ENCODE data around the gene RECQL5. TPM values are rescaled to one million over a fixed set of nuclear protein-coding genes. Genes with fewer than 3 reads are reported as not detected.

Gene RECQL5
- total and polyA plus RNA-seq, 2 of the 8 experiments (the other 6 are each of a cell fraction or from before 2014, with no cell fraction given) = 15.1 to 41.1 TPM

GRCh38 chr17:75630071-75630917 is 36.7 kb downstream of the RECQL5 start:
- Histone ChIP-seq H4K8ac (ENCODE audit: extremely low read depth, insufficient read depth, low read length) (no peak overlapping the region; the same call in 1 of the 2 replicates), H2BK15ac (ENCODE audit: low read length) (no peak overlapping the region), H3K23me2 (ENCODE audit: low read depth, low read length) (no peaks in the 10 kb centered on the region), H3K4me2 (ENCODE audit: insufficient read depth in 1 of 2, low read depth in 2 of 2, low read length in 2 of 2) (no peak overlapping the region), H3K9ac (replicated peaks in 1 of 4; ENCODE audit: extremely low read depth in 1 of 4, low read depth in 3 of 4, low read length in 3 of 4) (no peak overlapping the region), H3K18ac (ENCODE audit: extremely low read depth, low read length) (no peak overlapping the region), H2AFZ (ENCODE audit: low read length) (no peak overlapping the region), H3K4ac (replicated peaks; ENCODE audit: insufficient read length, low read depth, low read length) (no peak overlapping the region), H3K23ac (ENCODE audit: insufficient read length) (no peak overlapping the region), H3K36me3 (ENCODE audit: control insufficient read depth in 2 of 4, insufficient read depth in 4 of 4, low read length in 3 of 4) (peaks cover 0 to 3% (median under 1%) of the 10 kb centered on the region in 4 experiments; a peak in 1 of 8 replicates), H4K5ac (ENCODE audit: insufficient read length, low read depth, low read length) (no peak overlapping the region), H2AK5ac (ENCODE audit: low read depth, low read length) (no peak overlapping the region), H3K27me3 (replicated peaks in 1 of 4; ENCODE audit: control insufficient read depth in 3 of 4, extremely low read depth in 1 of 4, insufficient read depth in 3 of 4, low read length in 3 of 4) (no peaks in the 10 kb centered on the region), H3K14ac (ENCODE audit: insufficient read length) (no peak overlapping the region), H2BK12ac (ENCODE audit: low read depth, low read length) (no peak overlapping the region), H4K91ac (replicated peaks; ENCODE audit: insufficient read length, low read length) (no peak overlapping the region), H3K4me3 (ENCODE audit: extremely low read depth in 1 of 4, insufficient read depth in 2 of 4, low read depth in 3 of 4, low read length in 4 of 4) (no peak overlapping the region), H3K4me1 (replicated peaks in 1 of 4; ENCODE audit: control insufficient read depth in 3 of 4, insufficient read depth in 4 of 4, low read length in 3 of 4) (peaks cover 0 to 16% (median 11%) of the 10 kb centered on the region in 4 experiments; a peak in 5 of 7 replicates), H2BK20ac (ENCODE audit: low read length) (no peak overlapping the region), H3K56ac (replicated peaks; ENCODE audit: insufficient read length, low read depth, low read length) (no peak overlapping the region), H2BK120ac (replicated peaks; ENCODE audit: low read depth, low read length) (no peak overlapping the region), H4K20me1 (replicated peaks in 1 of 2; ENCODE audit: control insufficient read depth in 1 of 2, insufficient read depth in 2 of 2, low read length in 2 of 2) (peaks cover 5 to 16% of the 10 kb centered on the region in 2 experiments), H3K9me3 (ENCODE audit: insufficient read depth in 2 of 2, low read depth in 1 of 2, low read length in 1 of 2) (no peaks in the 10 kb centered on the region), H3K27ac (ENCODE audit: low read depth, low read length) (no peak overlapping the region; the same call in 1 of the 2 replicates), H3K79me2 (ENCODE audit: control insufficient read depth in 1 of 2, insufficient read depth in 2 of 2, low read length in 2 of 2) (no peaks in the 10 kb centered on the region), H3K79me1 (ENCODE audit: low read depth, low read length) (no peaks in the 10 kb centered on the region), H2BK5ac (ENCODE audit: low read depth, low read length) (no peak overlapping the region)
- DNase-seq (ENCODE audit: low read depth in 1 of 2, low spot score in 2 of 2) = no peak
- no peak for FAIRE-seq
- POLR2A ChIA-PET (ENCODE audit: partially characterized antibody) = interaction anchor here (0.6 to 1.4 kb wide), 6 partner anchors 10 to 150 kb away, joined by 3 to 5 read pairs (median 4); partner anchors contain the start of gene RECQL5
- 90% methylated on average over 24 of the region's 26 CpGs; no CpG with 5 or more reads in 1 of the 2 experiments for WGBS, 2 experiments (ENCODE audit: extremely low coverage in 1 of 2, insufficient coverage in 1 of 2, insufficient read length in 1 of 2, insufficient replicate concordance in 2 of 2, low coverage in 1 of 2, low lambda C conversion rate in 2 of 2, missing lambda C conversion rate in 1 of 2)
- TF ChIP-seq CHD2 (IDR thresholded peaks at IDR 0.05; ENCODE audit: low read length) (no peak), ASH2L (IDR thresholded peaks at IDR 0.05; ENCODE audit: low read length) (no peak), CEBPB (IDR thresholded peaks at IDR 0.05; ENCODE audit: low read depth, low read length) (no peak), TEAD4 (IDR thresholded peaks at IDR 0.05; ENCODE audit: low read depth, low read length) (no peak)
- CTCF ChIA-PET (ENCODE audit: partially characterized antibody) = interaction anchor here (0.6 to 59.2 kb wide), 12 partner anchors 12 to 516 kb away, joined by 3 to 2200 read pairs (median 4); partner anchors contain the start of genes RECQL5, SAP30BP and SMIM5

All from H1 (cell line).